Measurements from ENCODE around the gene APAF1.

DNA sequence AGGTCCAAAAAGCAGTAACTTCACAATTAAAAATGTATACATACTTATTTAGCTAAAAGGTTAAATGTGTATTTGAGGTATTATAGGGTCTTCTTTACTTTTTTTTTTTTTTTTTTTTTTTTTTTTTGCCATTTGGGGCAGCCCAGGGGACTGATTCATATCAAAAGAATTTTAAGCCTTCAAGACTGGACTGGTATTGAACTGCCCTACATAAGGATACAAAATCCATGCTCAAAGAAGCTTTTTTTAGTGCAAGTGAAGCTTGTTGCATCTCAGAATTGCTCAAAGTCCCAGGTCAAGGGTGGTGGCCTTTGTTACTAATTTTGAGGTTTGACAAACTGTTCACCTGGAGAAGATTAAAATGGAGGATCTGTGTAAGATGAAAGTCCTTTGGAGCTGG lies 124.0 kb downstream of the APAF1 start:
- TF ChIP-seq EZH2 (IDR thresholded peaks at IDR 0.05; ENCODE audit: low read depth), result no peak
- TF ChIP-seq, protein P1, sequence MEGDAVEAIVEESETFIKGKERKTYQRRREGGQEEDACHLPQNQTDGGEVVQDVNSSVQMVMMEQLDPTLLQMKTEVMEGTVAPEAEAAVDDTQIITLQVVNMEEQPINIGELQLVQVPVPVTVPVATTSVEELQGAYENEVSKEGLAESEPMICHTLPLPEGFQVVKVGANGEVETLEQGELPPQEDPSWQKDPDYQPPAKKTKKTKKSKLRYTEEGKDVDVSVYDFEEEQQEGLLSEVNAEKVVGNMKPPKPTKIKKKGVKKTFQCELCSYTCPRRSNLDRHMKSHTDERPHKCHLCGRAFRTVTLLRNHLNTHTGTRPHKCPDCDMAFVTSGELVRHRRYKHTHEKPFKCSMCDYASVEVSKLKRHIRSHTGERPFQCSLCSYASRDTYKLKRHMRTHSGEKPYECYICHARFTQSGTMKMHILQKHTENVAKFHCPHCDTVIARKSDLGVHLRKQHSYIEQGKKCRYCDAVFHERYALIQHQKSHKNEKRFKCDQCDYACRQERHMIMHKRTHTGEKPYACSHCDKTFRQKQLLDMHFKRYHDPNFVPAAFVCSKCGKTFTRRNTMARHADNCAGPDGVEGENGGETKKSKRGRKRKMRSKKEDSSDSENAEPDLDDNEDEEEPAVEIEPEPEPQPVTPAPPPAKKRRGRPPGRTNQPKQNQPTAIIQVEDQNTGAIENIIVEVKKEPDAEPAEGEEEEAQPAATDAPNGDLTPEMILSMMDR (conservative IDR thresholded peaks at IDR 0.05), result no peak
